Measurements from ENCODE around the gene UBXN10. TPM values are rescaled to one million over a fixed set of nuclear protein-coding genes. Genes with fewer than 3 reads are reported as not detected.

UBXN10 gene, protein sequence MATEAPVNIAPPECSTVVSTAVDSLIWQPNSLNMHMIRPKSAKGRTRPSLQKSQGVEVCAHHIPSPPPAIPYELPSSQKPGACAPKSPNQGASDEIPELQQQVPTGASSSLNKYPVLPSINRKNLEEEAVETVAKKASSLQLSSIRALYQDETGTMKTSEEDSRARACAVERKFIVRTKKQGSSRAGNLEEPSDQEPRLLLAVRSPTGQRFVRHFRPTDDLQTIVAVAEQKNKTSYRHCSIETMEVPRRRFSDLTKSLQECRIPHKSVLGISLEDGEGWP
- under 1 TPM; 0.27 to 0.33 TPM for total RNA-seq

DNA sequence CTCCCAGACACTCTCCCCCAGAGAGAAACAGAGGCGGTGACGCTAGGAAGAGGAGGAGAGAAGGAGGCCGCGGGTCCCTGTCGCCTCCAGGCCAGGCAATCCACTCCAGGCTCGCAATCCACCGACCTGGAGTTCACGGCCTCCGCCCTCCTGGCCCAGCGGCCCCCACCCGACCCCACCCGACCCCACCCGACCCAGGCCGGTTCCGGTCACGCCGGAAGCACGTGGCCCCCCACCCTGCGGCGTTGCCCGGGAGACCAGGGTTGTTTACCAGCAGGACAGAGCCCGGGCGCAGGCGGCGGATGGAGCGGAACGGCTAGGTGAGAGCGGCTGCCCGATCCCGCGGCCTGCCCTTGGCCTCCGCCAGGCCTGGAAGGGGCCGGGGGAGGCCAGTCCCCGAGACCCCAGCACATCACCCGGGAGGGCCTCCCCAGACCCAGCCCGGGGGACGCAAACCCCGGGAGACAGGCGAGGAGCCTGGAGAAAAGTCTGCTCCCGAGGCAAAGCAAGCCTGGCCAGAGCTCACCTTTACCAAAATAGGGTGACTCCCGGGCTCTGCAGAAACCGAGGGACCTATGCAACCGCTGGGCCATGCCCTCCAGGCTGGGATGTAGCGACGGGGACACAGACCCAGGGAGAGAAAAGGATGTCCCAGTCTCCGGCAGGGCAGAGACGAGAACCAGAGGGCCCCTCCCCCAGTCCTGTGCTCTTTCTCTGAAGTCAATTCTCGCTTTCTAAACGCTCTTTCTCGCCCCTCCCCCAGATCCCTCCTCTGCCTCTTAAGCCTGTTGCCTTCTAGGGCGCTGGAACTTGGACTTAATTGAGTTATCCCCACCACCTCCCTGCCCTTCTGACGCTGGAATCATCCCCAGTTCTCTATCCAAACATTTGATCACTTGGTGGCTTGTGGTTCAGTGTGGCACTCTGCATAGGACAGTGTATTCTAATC, at the start of gene UBXN10, which contains the start of gene PLA2G2C:
Gene UBXN10 (plus strand): TSS at position 263 of the 949 bp plus-strand sequence. CDS start 4,466 bp downstream, outside the sequence.
Gene PLA2G2C (minus strand): TSS at position 685 of the 949 bp plus-strand sequence. CDS start 9,155 bp downstream, outside the sequence.
- CTCF ChIA-PET = interaction anchor here (0.6 to 2.3 kb wide), 2 partner anchors 13 to 21 kb away, joined by 4 to 7 read pairs; no protein-coding TSS in a partner anchor
- Mint-ChIP-seq H3K4me3 (peak within 1 kb of the TSS; percentile 62), H3K9me3 (no peaks in the 10 kb centered on the region), H3K27me3 (ENCODE audit: low read depth) (no peaks in the 10 kb centered on the region), H3K36me3 (ENCODE audit: low read depth) (peaks cover 2% of the 10 kb centered on the region), H3K27ac (peak within 1 kb of the TSS; percentile 82), H3K4me1 (ENCODE audit: low read depth) (peaks cover 41% of the 10 kb centered on the region)
- intact Hi-C loops (cut with micrococcal nuclease) = loop anchor here (1.0 to 10.0 kb wide), 7 partner anchors 9 to 1109 kb away; partner anchors contain the start of genes ECE1 and TMCO4
- peak; percentile 94 for DNase-seq

DNA sequence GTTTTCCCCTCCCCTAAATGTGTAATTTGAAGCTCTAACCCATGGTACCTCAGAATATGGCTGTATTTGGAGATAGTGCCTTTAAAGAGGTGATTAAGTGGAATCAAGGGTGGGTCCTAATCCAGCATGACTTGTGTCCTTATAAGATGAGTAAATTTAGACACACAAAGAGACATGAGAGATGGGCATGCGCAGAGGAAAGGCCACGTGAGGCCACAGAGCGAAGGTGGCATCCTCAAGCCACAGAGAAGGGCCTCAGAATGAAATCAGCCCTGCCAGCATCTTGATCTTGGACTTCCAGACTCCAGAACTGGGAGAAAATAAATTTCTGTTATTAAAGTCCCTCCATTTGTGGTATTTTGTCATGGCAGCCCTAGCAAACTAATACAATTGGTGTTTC, 49.6 kb upstream of the UBXN10 start:
- CTCF ChIA-PET = interaction anchor here (0.8 kb wide), 1 partner anchor 17 kb away, joined by 3 read pairs; no protein-coding TSS in a partner anchor
- Mint-ChIP-seq H3K27ac (no peak overlapping the region), H3K4me1 (ENCODE audit: low read depth) (no peaks in the 10 kb centered on the region), H3K36me3 (ENCODE audit: low read depth) (no peaks in the 10 kb centered on the region), H3K4me3 (no peak overlapping the region), H3K27me3 (ENCODE audit: low read depth) (peaks cover 15% of the 10 kb centered on the region), H3K9me3 (no peaks in the 10 kb centered on the region)
- intact Hi-C loops (cut with micrococcal nuclease) = no loop called here
- DNase-seq = no peak

DNA sequence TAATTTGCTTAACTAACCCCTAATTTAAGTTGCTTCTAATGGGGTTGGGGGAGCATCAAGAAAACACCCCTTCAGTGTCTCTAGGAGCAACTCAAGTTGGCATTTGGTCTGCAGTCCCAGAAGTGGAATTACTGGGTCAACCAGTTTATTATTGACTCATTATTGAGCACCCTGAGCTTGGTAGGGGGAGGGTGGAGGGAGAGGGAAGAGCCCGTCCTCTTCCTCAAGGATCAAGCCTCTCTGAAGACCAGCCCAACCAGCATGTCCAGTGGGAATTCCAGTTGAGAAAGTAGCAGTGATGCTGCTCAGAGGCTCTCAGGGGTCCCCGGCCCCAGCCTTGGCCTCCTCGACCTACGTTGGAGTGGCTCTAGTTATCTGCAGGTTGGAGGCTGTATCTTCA, 48.8 kb upstream of the UBXN10 start:
- DNase-seq = no peak
- intact Hi-C loops (cut with micrococcal nuclease) = no loop called here
- Mint-ChIP-seq H3K27me3 (ENCODE audit: low read depth) (peaks cover 11% of the 10 kb centered on the region), H3K27ac (no peak overlapping the region), H3K4me1 (ENCODE audit: low read depth) (no peaks in the 10 kb centered on the region), H3K4me3 (no peak overlapping the region), H3K36me3 (ENCODE audit: low read depth) (no peaks in the 10 kb centered on the region), H3K9me3 (no peaks in the 10 kb centered on the region)
- CTCF ChIA-PET = no interaction called here

DNA sequence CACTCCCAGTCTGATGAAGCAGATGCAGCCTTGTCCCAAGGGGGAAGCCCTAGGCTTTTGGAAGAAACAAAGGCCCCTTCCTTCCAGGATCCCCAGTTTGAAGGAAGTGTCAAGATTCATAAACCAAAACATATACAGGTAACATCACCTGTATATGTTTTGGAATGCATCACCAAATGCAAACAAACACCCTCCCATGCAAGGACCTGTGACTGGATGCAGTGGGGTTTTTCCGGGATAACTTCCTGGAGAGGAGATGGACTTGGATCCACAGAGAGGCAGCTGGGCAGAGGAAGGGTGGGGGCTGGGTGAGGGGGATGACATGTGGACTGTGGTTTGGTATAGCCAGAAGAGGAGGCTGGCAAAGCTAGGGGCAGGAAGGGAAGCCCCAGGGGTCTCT, 48.3 kb upstream of the UBXN10 start:
- H3K9me3 Mint-ChIP-seq = no peaks in the 10 kb centered on the region
- H3K27me3 Mint-ChIP-seq (ENCODE audit: low read depth) = peaks cover 7% of the 10 kb centered on the region
- intact Hi-C loops (cut with micrococcal nuclease) = no loop called here
- H3K4me3 Mint-ChIP-seq = no peak overlapping the region
- H3K36me3 Mint-ChIP-seq (ENCODE audit: low read depth) = no peaks in the 10 kb centered on the region
- H3K4me1 Mint-ChIP-seq (ENCODE audit: low read depth) = no peaks in the 10 kb centered on the region
- H3K27ac Mint-ChIP-seq = no peak overlapping the region
- CTCF ChIA-PET = no interaction called here
- no peak for DNase-seq

DNA sequence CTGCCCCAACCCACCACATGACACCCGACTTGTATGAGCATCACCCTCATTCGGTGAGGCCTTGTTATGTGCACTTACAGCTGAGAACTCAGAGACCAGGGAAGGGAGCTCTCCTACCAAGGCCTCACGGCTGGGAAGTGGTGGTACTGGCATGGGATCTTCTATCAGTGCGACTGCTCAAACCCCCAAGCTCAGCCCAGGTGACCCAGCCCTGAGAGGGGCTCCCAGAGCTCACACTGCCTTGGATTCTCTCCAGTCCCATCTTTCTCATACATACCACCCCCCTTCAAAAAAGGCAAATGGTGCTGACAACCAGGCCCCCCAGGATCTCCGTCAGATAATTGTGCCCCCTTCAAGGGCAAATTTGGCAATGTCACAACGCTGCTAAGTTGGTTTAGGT, 47.5 kb upstream of the UBXN10 start:
- Mint-ChIP-seq H3K27me3 (ENCODE audit: low read depth) (peaks cover 3% of the 10 kb centered on the region), H3K4me3 (no peak overlapping the region), H3K27ac (no peak overlapping the region), H3K36me3 (ENCODE audit: low read depth) (no peaks in the 10 kb centered on the region), H3K9me3 (no peaks in the 10 kb centered on the region), H3K4me1 (ENCODE audit: low read depth) (no peaks in the 10 kb centered on the region)
- DNase-seq = no peak
- CTCF ChIA-PET = no interaction called here
- intact Hi-C loops (cut with micrococcal nuclease) = no loop called here

DNA sequence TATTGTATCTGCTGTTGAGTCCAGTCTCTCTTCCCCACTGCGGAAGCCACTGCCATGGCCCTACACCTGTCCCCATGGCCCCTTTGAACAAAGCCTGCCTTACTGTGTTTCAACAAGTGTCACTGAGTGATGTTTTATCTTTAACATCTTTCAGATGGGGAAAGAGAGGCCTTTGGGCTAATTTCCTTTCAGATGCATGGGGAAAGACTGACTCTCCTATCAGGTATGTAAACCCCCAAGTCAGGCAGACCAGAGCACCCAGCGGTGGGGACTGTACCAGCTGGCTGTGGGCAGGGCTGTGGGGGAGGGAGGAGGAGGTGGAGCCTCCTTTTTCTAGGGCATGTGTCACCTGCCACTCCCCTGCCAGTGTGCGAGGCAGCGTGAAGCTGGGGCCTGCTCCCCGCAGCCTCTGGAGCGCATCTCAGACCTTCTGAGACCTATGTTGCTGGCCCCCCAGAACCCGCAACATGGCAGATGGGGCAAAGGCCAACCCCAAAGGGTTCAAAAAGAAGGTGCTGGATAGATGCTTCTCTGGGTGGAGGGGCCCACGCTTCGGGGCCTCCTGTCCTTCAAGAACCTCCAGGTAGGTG, 46.8 kb upstream of the UBXN10 start, which contains the start of gene PLA2G2F:
Gene PLA2G2F (plus strand): TSS at position 363 of the 590 bp plus-strand sequence. CDS start 105 bp downstream, at position 468.
- CTCF ChIA-PET = no interaction called here
- Mint-ChIP-seq H3K27me3 (ENCODE audit: low read depth) (peaks cover 3% of the 10 kb centered on the region), H3K9me3 (no peaks in the 10 kb centered on the region), H3K4me1 (ENCODE audit: low read depth) (no peaks in the 10 kb centered on the region), H3K36me3 (ENCODE audit: low read depth) (no peaks in the 10 kb centered on the region), H3K27ac (no peak within 1 kb of the TSS), H3K4me3 (no peak within 1 kb of the TSS)
- peak; percentile 19 for DNase-seq
- intact Hi-C loops (cut with micrococcal nuclease) = no loop called here

DNA sequence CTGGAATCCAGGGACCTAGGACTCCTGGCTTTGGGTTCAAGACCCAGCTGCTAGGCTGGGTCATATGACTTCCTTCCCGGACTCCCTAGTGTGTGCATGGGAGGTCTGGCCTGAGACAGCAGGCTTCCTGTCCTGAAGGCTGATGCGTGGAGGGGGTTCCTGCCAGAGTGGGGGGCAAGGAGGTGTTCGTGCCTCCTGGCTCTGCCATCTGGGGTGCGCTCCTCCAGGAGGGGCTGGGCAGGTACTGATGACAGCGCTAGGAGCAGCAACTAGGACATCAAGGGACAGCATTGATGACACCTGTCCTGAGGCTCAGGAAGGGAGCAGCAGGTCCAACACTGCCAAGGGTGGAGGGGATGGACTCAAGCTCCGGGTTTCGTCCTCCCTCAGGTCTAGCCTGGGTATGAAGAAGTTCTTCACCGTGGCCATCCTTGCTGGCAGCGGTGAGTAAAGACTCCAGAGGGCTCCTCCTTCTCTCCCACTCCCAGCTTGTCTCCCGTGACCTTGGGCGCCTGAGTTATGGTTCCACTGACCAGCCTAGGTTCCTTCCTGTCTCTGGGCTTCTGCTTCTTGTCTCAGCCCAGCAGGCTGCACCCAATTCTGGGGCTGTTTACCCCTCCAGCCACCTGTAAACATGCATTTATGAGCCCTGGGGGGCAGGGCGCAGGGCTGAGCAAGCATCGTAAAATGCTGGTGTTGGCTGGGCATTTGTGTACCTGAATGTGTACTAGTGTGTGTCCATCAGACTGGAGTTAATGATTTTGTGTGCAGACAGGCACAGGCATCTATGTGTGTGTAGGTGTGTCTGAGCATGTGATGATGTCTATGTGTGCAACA, 45.9 kb upstream of the UBXN10 start:
- intact Hi-C loops (cut with micrococcal nuclease) = no loop called here
- Mint-ChIP-seq H3K9me3 (no peaks in the 10 kb centered on the region), H3K4me3 (no peak overlapping the region), H3K27me3 (ENCODE audit: low read depth) (peaks cover 3% of the 10 kb centered on the region), H3K36me3 (ENCODE audit: low read depth) (no peaks in the 10 kb centered on the region), H3K4me1 (ENCODE audit: low read depth) (no peaks in the 10 kb centered on the region), H3K27ac (no peak overlapping the region)
- CTCF ChIA-PET = no interaction called here
- DNase-seq = no peak

DNA sequence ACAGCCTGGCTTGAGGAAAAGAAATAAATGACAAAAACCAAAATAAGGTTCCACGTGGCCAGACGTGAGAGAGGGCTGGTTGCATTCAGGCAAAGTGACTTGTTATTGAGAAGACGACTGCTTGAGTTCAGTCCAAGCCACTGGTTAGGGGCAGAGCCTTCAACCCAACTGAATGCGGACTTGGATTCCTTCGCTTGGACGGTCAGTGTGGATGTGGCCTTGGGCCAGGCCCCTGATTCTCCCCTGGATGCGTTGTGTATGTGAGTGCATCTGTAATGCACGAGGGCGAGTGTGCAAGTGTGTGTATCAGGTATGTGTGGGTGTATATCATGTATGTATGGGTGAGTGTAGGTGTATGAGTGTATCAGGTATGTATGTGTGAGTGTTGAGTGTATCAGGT, 44.9 kb upstream of the UBXN10 start:
- no peak for DNase-seq
- CTCF ChIA-PET = no interaction called here
- Mint-ChIP-seq H3K4me1 (ENCODE audit: low read depth) (no peaks in the 10 kb centered on the region), H3K9me3 (no peaks in the 10 kb centered on the region), H3K27me3 (ENCODE audit: low read depth) (peaks cover 3% of the 10 kb centered on the region), H3K36me3 (ENCODE audit: low read depth) (no peaks in the 10 kb centered on the region), H3K27ac (no peak overlapping the region), H3K4me3 (no peak overlapping the region)
- intact Hi-C loops (cut with micrococcal nuclease) = no loop called here

DNA sequence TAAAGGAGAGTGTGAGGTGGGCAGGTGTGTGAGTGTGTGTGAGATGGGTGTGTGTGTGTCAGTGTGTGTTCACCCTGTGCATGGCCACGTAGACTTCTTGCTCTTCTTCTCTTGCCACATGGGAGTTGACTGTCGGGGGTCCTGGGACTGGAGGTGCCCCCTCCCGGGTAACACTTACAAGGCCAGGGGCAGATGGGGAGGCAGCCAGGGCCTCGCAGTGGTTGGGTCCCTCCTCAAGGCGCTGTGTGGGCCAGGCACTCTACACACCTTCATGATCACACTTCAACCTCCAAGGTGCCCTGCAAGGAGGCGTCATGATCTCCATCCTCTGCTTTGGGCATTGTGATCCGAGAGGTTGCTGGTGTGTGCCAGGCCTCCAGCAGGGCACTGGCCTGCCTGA, 44.4 kb upstream of the UBXN10 start:
- Mint-ChIP-seq H3K9me3 (no peaks in the 10 kb centered on the region), H3K36me3 (ENCODE audit: low read depth) (no peaks in the 10 kb centered on the region), H3K27me3 (ENCODE audit: low read depth) (peaks cover 3% of the 10 kb centered on the region), H3K4me3 (no peak overlapping the region), H3K4me1 (ENCODE audit: low read depth) (no peaks in the 10 kb centered on the region), H3K27ac (no peak overlapping the region)
- CTCF ChIA-PET = no interaction called here
- intact Hi-C loops (cut with micrococcal nuclease) = no loop called here
- no peak for DNase-seq

DNA sequence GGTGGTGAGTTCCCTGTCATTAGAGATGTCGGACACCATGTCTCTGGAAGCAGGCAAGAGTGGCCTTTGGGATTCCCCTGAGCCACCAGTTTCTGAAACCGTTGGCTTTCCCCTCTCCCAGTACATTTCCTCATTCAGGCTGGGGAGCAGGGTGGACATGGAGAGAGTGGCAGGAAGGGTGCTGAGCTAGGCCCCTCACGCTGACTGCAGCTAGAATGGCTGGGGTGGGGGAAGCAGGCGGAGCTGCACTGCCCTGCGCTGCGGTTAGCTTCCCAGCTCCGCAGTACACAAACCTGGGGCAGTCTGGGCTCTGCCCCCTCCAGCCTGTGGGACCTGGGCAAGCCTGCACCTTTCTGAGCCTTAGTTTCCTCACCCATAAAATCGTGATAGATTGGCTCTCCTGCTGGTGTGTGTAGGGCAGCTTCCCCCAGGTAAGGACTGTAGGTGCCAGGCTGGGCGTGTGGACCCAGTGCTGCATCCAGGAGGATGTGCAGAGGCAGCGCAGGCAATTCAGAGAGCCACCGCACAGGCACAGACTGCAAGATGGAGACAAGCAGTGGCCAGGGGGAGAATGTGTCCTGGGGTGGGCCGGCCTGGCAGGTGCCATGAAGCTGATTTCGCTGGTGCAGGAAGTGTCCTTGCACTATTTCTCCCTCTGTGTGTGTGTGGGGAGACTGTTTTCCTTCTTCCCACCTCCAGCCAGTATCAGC, 43.7 kb upstream of the UBXN10 start:
- intact Hi-C loops (cut with micrococcal nuclease) = no loop called here
- CTCF ChIA-PET = interaction anchor here (1.2 kb wide), 1 partner anchor 10 kb away, joined by 4 read pairs; no protein-coding TSS in a partner anchor
- Mint-ChIP-seq H3K27ac (no peak overlapping the region), H3K4me3 (no peak overlapping the region), H3K9me3 (no peaks in the 10 kb centered on the region), H3K27me3 (ENCODE audit: low read depth) (peaks cover 3% of the 10 kb centered on the region), H3K36me3 (ENCODE audit: low read depth) (no peaks in the 10 kb centered on the region), H3K4me1 (ENCODE audit: low read depth) (no peaks in the 10 kb centered on the region)
- DNase-seq = no peak

DNA sequence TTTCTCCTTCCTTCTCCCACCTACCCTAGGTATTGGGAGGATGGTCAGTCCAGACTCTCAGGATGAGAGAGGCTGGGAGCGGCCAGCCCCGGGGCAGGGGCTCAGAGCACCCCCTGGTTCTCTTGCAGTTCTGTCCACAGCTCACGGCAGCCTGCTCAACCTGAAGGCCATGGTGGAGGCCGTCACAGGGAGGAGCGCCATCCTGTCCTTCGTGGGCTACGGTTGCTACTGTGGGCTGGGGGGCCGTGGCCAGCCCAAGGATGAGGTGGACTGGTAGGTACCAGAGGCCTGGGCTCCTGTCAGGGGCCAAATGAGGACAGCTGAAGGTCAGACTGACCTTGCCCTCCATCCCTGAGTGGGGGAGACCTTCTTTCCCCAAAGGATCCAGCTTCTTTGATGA, 42.6 kb upstream of the UBXN10 start:
- no peaks in the 10 kb centered on the region for H3K36me3 Mint-ChIP-seq (ENCODE audit: low read depth)
- no peak overlapping the region for H3K27ac Mint-ChIP-seq
- H3K4me3 Mint-ChIP-seq = no peak overlapping the region
- peaks cover 3% of the 10 kb centered on the region for H3K27me3 Mint-ChIP-seq (ENCODE audit: low read depth)
- H3K4me1 Mint-ChIP-seq (ENCODE audit: low read depth) = no peaks in the 10 kb centered on the region
- intact Hi-C loops (cut with micrococcal nuclease) = no loop called here
- CTCF ChIA-PET = interaction anchor here (1.2 kb wide), 1 partner anchor 8 kb away, joined by 4 read pairs; no protein-coding TSS in a partner anchor
- DNase-seq = no peak
- no peaks in the 10 kb centered on the region for H3K9me3 Mint-ChIP-seq

Measured in activated naive CD4-positive, alpha-beta T cell treated with anti-CD3 and anti-CD28 coated beads for 36 hours (primary cell).